ENCODE data around the gene AP5Z1.

The AP5Z1 gene

GRCh38 chr7:4745971-4746919 lies 29.2 kb upstream of the AP5Z1 start:
- DNase-seq, result no peak

- no peak for DNase-seq
Observed at GRCh38 chr7:4747013-4747412, 28.4 kb upstream of the AP5Z1 start.

- no peak for DNase-seq
Observed at GRCh38 chr7:4747746-4748145, 27.7 kb upstream of the AP5Z1 start.

- no peak for DNase-seq
Observed at GRCh38 chr7:4748231-4748681, 27.2 kb upstream of the AP5Z1 start.

GRCh38 chr7:4749363-4749762 lies 26.1 kb upstream of the AP5Z1 start:
- DNase-seq, result no peak

- DNase-seq, result no peak
Observed at GRCh38 chr7:4749798-4750197, 25.6 kb upstream of the AP5Z1 start.

- DNase-seq, result no peak
Observed at GRCh38 chr7:4751398-4751947, 23.9 kb upstream of the AP5Z1 start.

GRCh38 chr7:4753598-4754432 lies 21.6 kb upstream of the AP5Z1 start:
- peak; percentile 96 for DNase-seq

GRCh38 chr7:4754433-4755010 lies 20.9 kb upstream of the AP5Z1 start:
- no peak for DNase-seq

GRCh38 chr7:4755045-4755444 lies 20.4 kb upstream of the AP5Z1 start:
- no peak for DNase-seq

- DNase-seq, result no peak
Observed at GRCh38 chr7:4758111-4758510, 17.3 kb upstream of the AP5Z1 start.

GRCh38 chr7:4758791-4759190 lies 16.6 kb upstream of the AP5Z1 start:
- DNase-seq, result no peak

GRCh38 chr7:4759211-4759610 lies 16.2 kb upstream of the AP5Z1 start:
- no peak for DNase-seq

GRCh38 chr7:4760952-4761351 lies 14.5 kb upstream of the AP5Z1 start:
- no peak for DNase-seq

GRCh38 chr7:4762121-4763055 lies 13.0 kb upstream of the AP5Z1 start:
- DNase-seq, result no peak

- no peak for DNase-seq
Observed at GRCh38 chr7:4763091-4763793, 12.2 kb upstream of the AP5Z1 start.

- DNase-seq, result no peak
Observed at GRCh38 chr7:4763794-4764185, 11.6 kb upstream of the AP5Z1 start.

- DNase-seq, result no peak
Observed at GRCh38 chr7:4764402-4765007, 10.9 kb upstream of the AP5Z1 start.

- DNase-seq, result no peak
Observed at GRCh38 chr7:4765776-4766490, 9.5 kb upstream of the AP5Z1 start.

Data from 8988T (cell line).